NCI-H774 (cell line): ENCODE data around the gene EID2B.
A peak's percentile ranks its signal among the peaks of the same experiment; 100 is the strongest.

Source experiments
- DNase-seq: peaks from one replicate; lab custom pipeline; 2025; lab: John Stamatoyannopoulos, UW

Gene EID2B

DNA sequence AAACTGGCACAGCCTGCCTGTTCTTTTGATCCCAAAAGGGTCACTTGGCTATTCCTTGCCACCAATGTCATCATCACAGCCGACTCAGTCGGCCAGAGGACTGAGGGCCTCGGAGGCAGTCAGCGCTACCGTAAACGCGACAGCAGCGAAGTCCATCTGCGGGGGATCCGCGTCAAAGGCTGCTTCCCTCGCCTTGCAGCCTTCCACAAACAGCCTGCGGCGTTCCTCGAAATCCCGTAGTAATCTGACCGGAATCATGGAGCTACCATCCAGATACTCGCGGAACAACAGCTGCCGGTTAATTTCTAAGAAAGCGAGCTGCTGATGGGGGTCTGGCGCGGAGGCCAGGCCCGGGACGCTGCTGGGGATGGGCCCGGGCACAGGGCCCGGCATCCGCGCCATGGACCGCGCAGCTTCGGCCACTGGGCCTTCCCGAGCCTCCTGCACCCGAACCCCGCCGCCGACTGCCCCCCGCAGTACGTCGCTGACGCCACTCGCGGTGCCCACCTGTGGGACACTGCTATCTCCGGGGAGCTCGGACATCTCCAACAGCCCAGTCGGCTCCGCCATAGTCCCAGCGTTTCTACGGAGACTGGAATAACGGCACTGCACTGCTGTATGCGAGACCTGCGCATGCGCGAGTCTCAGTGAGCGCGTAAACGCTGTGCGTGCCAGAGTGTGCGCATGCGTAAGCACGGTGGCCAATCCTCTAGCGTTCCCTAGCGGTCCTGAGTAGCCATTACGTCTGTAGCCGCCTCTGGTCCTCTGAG lies at the start of gene EID2B:
TSS of gene EID2B (minus strand) at position 620 of the 770 bp plus-strand sequence. CDS start at position 570, 50 bp downstream.
- peak; percentile 92 for DNase-seq

DNA sequence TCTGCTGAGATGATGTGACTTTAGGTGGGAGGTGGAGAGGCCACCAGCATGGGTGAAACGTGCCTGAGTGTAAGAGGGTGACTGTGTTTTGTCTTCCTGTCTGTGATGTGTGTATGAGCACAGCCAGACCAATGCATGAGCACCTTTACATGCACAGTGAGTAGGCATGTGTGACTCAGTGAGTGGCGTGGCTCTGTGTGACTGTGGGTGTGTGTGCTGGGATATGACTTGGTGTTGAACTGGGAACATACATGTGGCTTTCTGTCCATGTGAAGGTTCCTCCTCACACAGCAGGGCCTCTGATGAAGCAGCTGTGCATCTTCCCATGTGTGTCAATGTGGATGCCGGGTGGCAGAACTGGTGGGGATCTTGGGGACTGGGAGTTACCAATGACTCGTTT lies 49.8 kb upstream of the EID2B start:
- DNase-seq: no peak

GRCh38 chr19:39568604-39569003 lies 36.0 kb upstream of the EID2B start:
- no peak for DNase-seq

- no peak for DNase-seq
These were observed 33.4 kb upstream of the EID2B start for GRCh38 chr19:39566064-39566463.

GRCh38 chr19:39563408-39563807 lies 30.8 kb upstream of the EID2B start:
- no peak for DNase-seq

GRCh38 chr19:39558624-39559117 lies 26.0 kb upstream of the EID2B start:
- no peak for DNase-seq

DNA sequence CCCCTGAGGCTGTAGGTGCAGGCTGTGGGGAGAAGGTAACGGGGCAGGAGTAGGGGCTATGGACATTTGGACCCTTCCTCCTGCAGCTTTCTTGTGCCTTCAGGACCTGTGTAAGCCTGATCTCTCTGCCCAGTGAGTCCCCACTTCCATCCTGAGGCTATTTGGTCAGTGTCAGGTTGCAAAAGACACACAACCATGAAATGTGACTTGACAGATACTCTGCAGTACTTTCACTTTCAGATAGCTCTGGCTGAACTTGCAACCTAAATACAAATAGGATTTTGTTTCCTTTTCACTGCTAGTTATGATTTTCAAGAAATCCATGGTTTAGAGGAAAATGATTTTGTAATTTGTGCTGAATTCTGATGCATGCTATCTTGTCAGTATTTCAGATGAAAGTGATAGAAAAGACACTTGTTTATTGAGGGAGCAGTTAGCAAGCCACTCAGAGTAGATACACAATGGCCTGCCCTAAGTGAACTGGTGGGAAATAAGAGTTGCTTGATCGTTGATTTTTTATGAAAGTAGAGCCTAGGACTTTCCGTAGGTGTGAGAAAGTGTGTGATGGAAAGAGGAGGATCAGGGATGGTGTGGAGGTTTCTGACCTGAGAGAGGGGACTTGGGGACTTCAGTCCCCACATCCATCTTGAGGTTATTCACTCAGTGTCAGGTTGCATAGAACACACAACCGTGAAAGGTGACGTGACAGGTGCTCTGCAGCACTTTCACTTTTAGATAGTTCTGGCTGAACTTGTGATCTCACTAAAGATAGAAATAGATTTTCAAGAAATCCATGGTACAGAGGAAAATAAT lies 25.4 kb upstream of the EID2B start:
- peak; percentile 31 for DNase-seq

DNA sequence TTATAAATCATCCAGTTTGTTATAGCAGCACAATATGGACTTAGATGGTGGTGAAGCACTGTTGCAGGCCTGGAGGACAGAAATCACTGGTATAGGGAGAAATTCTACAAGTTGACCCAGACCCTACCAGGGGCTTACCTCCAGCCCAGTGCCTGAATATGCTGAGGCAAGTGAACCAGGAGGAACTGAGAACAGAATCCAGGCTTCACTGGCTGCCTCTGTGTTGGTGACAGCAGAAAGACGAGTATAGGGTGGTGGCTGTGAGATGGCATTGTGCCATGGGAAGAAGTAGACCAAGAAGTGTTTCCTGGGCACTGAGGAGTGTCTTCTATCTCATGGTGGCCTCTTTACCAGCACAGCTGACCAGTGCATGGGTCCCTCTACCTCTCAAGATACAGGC lies 23.2 kb upstream of the EID2B start:
- no peak for DNase-seq

- DNase-seq: no peak
These were observed 22.2 kb upstream of the EID2B start for GRCh38 chr19:39554701-39555311.

DNA sequence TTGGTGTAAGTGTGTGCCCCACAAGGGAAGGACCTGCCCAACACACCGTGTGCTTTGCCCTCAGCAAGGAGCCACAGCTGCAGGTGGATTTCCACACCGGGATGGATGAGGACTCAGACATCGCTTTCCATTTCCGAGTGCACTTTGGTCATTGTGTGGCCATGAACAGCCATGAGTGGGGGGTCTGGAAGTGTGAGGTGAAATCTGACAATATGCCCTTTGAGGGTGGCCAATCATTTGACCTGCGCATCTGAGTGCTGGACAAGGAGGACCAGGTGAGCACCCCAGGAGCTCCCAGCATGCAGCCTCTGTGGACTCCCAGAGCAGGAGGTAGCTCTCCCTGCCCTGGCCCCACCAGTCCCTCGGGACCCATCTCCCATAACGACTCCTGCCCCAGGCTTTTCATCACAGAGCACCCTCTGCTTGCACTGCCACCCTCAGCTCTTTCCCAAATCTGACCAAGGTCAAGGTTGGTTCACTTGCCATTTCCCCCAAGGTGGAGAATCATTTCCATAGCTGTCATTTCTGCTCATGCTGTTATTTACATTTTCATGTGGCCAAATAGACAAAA lies 20.5 kb upstream of the EID2B start:
- DNase-seq: no peak

DNA sequence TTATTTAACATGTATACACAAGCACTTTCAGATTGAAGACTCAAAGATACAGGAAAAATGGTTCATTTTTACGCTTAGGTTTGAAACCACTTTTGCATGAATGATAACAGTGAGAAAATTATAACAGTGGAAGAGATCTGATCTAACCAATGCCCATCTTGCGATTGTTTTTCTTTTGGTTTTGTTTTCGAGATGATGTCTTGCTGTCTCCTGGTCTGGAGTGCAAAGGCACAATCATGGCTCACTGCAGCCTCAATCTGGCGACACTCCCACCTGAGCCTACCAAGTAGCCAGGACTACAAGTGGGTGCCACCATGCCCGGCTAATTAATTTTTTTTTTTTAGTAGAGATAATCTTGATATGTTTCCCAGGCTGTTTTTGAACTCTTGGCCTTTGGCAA lies 17.5 kb upstream of the EID2B start:
- no peak for DNase-seq

GRCh38 chr19:39546599-39546998 lies 13.9 kb upstream of the EID2B start:
- DNase-seq: no peak

DNA sequence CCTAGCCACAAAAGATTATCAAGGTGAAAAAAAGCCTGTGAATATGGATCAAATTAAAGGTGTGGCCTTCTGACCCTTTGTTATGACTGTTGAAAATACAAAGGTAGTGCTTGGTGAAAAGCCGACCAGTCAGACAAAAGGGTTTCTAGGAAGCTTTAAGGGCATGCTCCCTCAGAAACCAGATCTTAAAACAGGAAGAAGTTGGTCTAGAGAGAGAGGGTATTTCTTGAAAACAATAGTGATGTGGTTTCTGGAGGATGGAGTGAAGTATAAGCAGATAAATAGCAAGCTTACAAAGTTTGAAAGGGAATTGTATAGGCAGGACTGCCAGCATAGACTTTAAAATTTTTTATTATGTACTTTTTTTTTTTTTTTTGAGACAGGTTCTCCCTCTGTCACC lies 12.3 kb upstream of the EID2B start:
- DNase-seq: no peak

- DNase-seq: no peak
These were observed 11.7 kb upstream of the EID2B start for GRCh38 chr19:39544226-39544903.

GRCh38 chr19:39543477-39543857 lies 10.8 kb upstream of the EID2B start:
- DNase-seq: no peak

- DNase-seq: no peak
These were observed 9.6 kb upstream of the EID2B start for GRCh38 chr19:39542206-39542605.

GRCh38 chr19:39540333-39540673 lies 7.7 kb upstream of the EID2B start:
- no peak for DNase-seq

- peak; percentile 87 for DNase-seq
These were observed 7.1 kb upstream of the EID2B start, which contains the start of gene EID2 for GRCh38 chr19:39539518-39540332. TSS of gene EID2 (minus strand) at chr19:39540161. CDS start at chr19:39540079, 82 bp downstream.

DNA sequence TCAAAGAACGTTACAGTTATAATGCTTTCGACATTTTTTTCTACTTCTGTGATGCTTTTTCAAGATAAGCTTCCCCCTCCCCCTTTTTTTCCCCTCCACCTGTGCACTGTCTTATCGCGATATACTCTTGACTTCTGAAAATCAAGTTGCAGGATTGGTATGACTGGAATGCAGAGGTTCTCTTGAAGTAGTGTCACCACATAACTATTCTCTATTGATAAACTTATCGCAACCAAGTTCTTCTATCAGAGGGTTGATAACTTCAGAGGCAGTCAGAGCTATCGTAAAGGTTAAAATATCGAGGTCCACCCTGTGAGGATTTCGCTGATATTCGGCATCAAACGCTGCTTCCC lies 6.5 kb upstream of the EID2B start:
- no peak for DNase-seq

DNA sequence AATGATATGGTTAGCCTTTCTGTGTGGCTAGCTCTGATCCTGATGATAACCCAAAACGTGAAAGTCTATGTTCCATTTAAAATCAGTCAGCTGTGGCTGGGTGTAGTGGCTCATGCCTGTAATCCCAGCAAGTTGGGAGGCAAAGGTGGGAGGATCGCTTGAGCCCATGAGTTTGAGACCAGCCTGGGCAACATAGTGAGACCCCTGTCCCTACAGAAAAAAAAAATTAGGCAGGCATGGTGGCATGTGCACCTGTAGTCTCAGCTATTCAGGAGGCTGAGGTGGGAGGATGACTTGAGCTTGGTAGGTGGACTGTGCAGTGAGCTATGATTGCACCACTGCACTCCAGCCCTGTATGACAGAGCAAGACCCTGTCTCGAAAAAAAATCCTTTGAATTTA lies 1.1 kb upstream of the EID2B start:
- DNase-seq: no peak

- DNase-seq: no peak
These were observed 406 bp upstream of the EID2B start for GRCh38 chr19:39533003-39533512.
